GM23338 (cell line): ENCODE results near the gene SMTNL2. TPM values are rescaled to one million over a fixed set of nuclear protein-coding genes. Genes with fewer than 3 reads are reported as not detected.
"Not testable (repeated sequence)": the region's sequence is repeated elsewhere in the genome, so short reads cannot be mapped to it uniquely, and the experiment has no call there.

Experiments
- ATAC-seq: fragments of 200-7000 bp; cut with Tn5 transposase; 3 replicates; pipeline ENCODE4 v1.9.1; 2020
- DNase-seq: peaks from one replicate; pipeline ENCODE4 v3.0.0-alpha.2; 2015; ENCODE audit warnings: low spot score
- H2AFZ ChIP-seq: fragments of 200-600 bp; sonication (generic); 2 replicates; pipeline ENCODE4 v1.8.0; 2016; ENCODE audit warnings: antibody characterized with exemption, mild to moderate bottlenecking, moderate library complexity
- H3F3A ChIP-seq: fragments of 200-600 bp; sonication (generic); replicated peaks from 2 replicates; pipeline ENCODE4 v1.8.0; 2017; ENCODE audit warnings: antibody characterized with exemption, mixed run types, low read depth
- H3K27ac ChIP-seq: fragments of 200-600 bp; sonication (generic); 2 replicates; pipeline ENCODE4 v1.6.1; 2016; ENCODE audit warnings: low read depth
- H3K27me3 ChIP-seq: fragments of 200-600 bp; sonication (generic); 2 replicates; pipeline ENCODE4 v1.8.0; 2016; ENCODE audit warnings: mild to moderate bottlenecking, mixed run types, moderate library complexity; ENCODE audit not compliant: insufficient read depth
- H3K36me3 ChIP-seq: fragments of 200-600 bp; sonication (generic); 2 replicates; pipeline ENCODE4 v1.8.0; 2016; ENCODE audit warnings: mild to moderate bottlenecking; ENCODE audit not compliant: insufficient read depth
- H3K4me1 ChIP-seq: fragments of 200-600 bp; sonication (generic); 2 replicates; pipeline ENCODE4 v1.8.0; 2016; ENCODE audit warnings: mild to moderate bottlenecking, moderate library complexity; ENCODE audit not compliant: insufficient read depth
- H3K4me2 ChIP-seq: fragments of 200-600 bp; sonication (generic); 2 replicates; pipeline ENCODE4 v1.7.1; 2017; ENCODE audit warnings: mixed run types
- H3K4me3 ChIP-seq: fragments of 200-600 bp; sonication (generic); 2 replicates; pipeline ENCODE4 v1.6.1; 2016; ENCODE audit warnings: mixed run types
- H3K79me2 ChIP-seq: fragments of 200-600 bp; sonication (generic); replicated peaks from 2 replicates; pipeline ENCODE4 v1.8.0; 2017; ENCODE audit warnings: mild to moderate bottlenecking; ENCODE audit not compliant: insufficient read depth
- H3K9me2 ChIP-seq: fragments of 200-600 bp; sonication (generic); 2 replicates; pipeline ENCODE4 v1.8.0; 2017; ENCODE audit not compliant: insufficient read depth
- H4K20me1 ChIP-seq: fragments of 200-600 bp; sonication (generic); replicated peaks from 2 replicates; pipeline ENCODE4 v1.8.0; 2017; ENCODE audit warnings: mild to moderate bottlenecking; ENCODE audit not compliant: insufficient read depth
- H3K27ac Mint-ChIP-seq: 2 replicates; pipeline ENCODE4 v1.8.0; 2020; ENCODE audit warnings: inconsistent platforms, mild to moderate bottlenecking, moderate library complexity, mixed read lengths
- H3K27me3 Mint-ChIP-seq: 3 replicates; pipeline ENCODE4 v1.8.0; 2022; ENCODE audit warnings: low read depth, mild to moderate bottlenecking, moderate library complexity, mixed read lengths, inconsistent platforms; ENCODE audit not compliant: insufficient read depth, poor library complexity
- H3K36me3 Mint-ChIP-seq: 3 replicates; pipeline ENCODE4 v1.8.0; 2021; ENCODE audit warnings: low read depth, mild to moderate bottlenecking, inconsistent platforms, moderate library complexity, mixed read lengths
- H3K4me1 Mint-ChIP-seq: 3 replicates; pipeline ENCODE4 v1.8.0; 2020; ENCODE audit warnings: mild to moderate bottlenecking, inconsistent platforms, mixed read lengths
- H3K4me3 Mint-ChIP-seq: 3 replicates; pipeline ENCODE4 v1.8.0; 2021; ENCODE audit warnings: moderate library complexity, mild to moderate bottlenecking, inconsistent platforms, mixed read lengths
- H3K9me3 Mint-ChIP-seq: 3 replicates; pipeline ENCODE4 v1.8.0; 2020; ENCODE audit warnings: moderate library complexity, mild to moderate bottlenecking, inconsistent platforms, mixed read lengths
- CREB1 ChIP-seq: fragments of 250-450 bp; sonication (Bioruptor Pico); IDR thresholded peaks from 2 replicates; pipeline ENCODE4 v1.5.0; 2020; ENCODE audit warnings: low read depth, mild to moderate bottlenecking, moderate library complexity
- CTCF ChIP-seq, 2 experiments: fragments of 200-600 bp in 1 of 2; sonication (generic) in 1 of 2; conservative IDR thresholded peaks; 2 replicates each; pipeline versions ENCODE4 v1.5.1 to v1.6.1; 2016 to 2017; ENCODE audit warnings: antibody characterized with exemption in 2 of 2, low read depth in 2 of 2, mild to moderate bottlenecking in 2 of 2, moderate library complexity in 1 of 2
- EZH2 ChIP-seq: fragments of 200-600 bp; sonication (generic); IDR thresholded peaks from one replicate; pipeline ENCODE4 v1.8.0; 2017; ENCODE audit warnings: antibody characterized with exemption, mild to moderate bottlenecking, low read depth; ENCODE audit not compliant: unreplicated experiment
- JUNB ChIP-seq: IDR thresholded peaks from one replicate; pipeline ENCODE4 v1.6.1; 2016; ENCODE audit warnings: antibody characterized with exemption; ENCODE audit not compliant: unreplicated experiment
- NANOG ChIP-seq: IDR thresholded peaks from 2 replicates; pipeline ENCODE4 v1.6.1; 2016; ENCODE audit warnings: antibody characterized with exemption, borderline replicate concordance
- ZNF114 ChIP-seq: fragments of 250-450 bp; sonication (Bioruptor Pico); IDR thresholded peaks from 2 replicates; pipeline ENCODE4 v1.5.0; 2020; ENCODE audit warnings: mild to moderate bottlenecking, moderate library complexity
- ZNF331 ChIP-seq: fragments of 250-450 bp; sonication (Bioruptor Pico); IDR thresholded peaks from 2 replicates; pipeline ENCODE4 v1.5.0; 2020; ENCODE audit warnings: low read depth, mild to moderate bottlenecking, moderate library complexity
- ZNF462 ChIP-seq: fragments of 250-450 bp; sonication (Bioruptor Pico); IDR thresholded peaks from 2 replicates; pipeline ENCODE4 v1.5.0; 2020; ENCODE audit warnings: mild to moderate bottlenecking, moderate library complexity
- polyA plus RNA-seq: library from polyadenylated mRNA; unstranded; fragments of >200 nt; fragmentation: Nextera tagmentation; extraction: Ambion mirVana; gene quantifications from 2 replicates; pipeline ENCODE4 v1.2.1, GENCODE V29; 2016
- total RNA-seq: library from RNA; depleted of rRNA; stranded (reverse); fragments of >200 nt; shearing (Covaris generic); gene quantifications from 2 replicates; pipeline ENCODE4 v1.2.3, GENCODE V29; 2014

The SMTNL2 gene
- total and polyA plus RNA-seq, 2 experiments from 2014 or later: 1.3 to 4.3 TPM

GRCh38 chr17:4636474-4637100 is 52.3 kb downstream of the SMTNL2 start:
- Histone ChIP-seq H3K4me2 (peak overlapping the region; percentile 64; the same call in 1 of the 2 replicates), H3K4me3 (no peak overlapping the region), H3K79me2 (no peaks in the 10 kb centered on the region), H3K36me3 (no peaks in the 10 kb centered on the region), H3F3A (peaks cover 3% of the 10 kb centered on the region; the same call in 1 of the 2 replicates), H3K27me3 (peaks cover 50% of the 10 kb centered on the region), H3K9me2 (no peaks in the 10 kb centered on the region), H2AFZ (no peak overlapping the region), H3K27ac (no peak overlapping the region), H3K4me1 (peaks cover 21% of the 10 kb centered on the region), H4K20me1 (no peaks in the 10 kb centered on the region)
- no peak overlapping the region for H3K27ac Mint-ChIP-seq
- H3K27me3 Mint-ChIP-seq: peaks cover 57% of the 10 kb centered on the region
- no peak for ATAC-seq
- H3K9me3 Mint-ChIP-seq: no peaks in the 10 kb centered on the region; the same call in 2 of the 3 replicates
- H3K36me3 Mint-ChIP-seq: no peaks in the 10 kb centered on the region
- H3K4me1 Mint-ChIP-seq: peaks cover 50% of the 10 kb centered on the region
- peak overlapping the region; percentile 18; the same call in 1 of the 3 replicates for H3K4me3 Mint-ChIP-seq
- TF ChIP-seq ZNF114: no peak
- no peak for TF ChIP-seq CREB1
- no peak for TF ChIP-seq CTCF (conservative IDR thresholded peaks at IDR 0.05; ENCODE audit: low read depth in 2 of 2)
- TF ChIP-seq NANOG: no peak
- no peak for TF ChIP-seq ZNF462 (CRISPR knock-in tag)
- TF ChIP-seq JUNB: no peak
- no peak for TF ChIP-seq EZH2
- no peak for TF ChIP-seq ZNF331 (CRISPR knock-in tag)
- DNase-seq: no peak

- not testable (repeated sequence) for H3K36me3 Mint-ChIP-seq, H3F3A ChIP-seq, H3K79me2 ChIP-seq, H4K20me1 ChIP-seq, H3K27ac ChIP-seq, H3K9me2 ChIP-seq, H3K27ac Mint-ChIP-seq, ATAC-seq, H3K36me3 ChIP-seq, H2AFZ ChIP-seq, H3K9me3 Mint-ChIP-seq
- Histone ChIP-seq H3K27me3 (peaks cover 72% of the 10 kb centered on the region), H3K4me2 (peak overlapping the region; percentile 77), H3K4me3 (peak overlapping the region; percentile 57), H3K4me1 (peaks cover 19% of the 10 kb centered on the region)
- Mint-ChIP-seq H3K4me1 (peaks cover 46% of the 10 kb centered on the region), H3K4me3 (peak overlapping the region; percentile 71), H3K27me3 (peaks cover 73% of the 10 kb centered on the region)
- peak; percentile 21 for DNase-seq
Observed at GRCh38 chr17:4638766-4639165, 54.4 kb downstream of the SMTNL2 start.
